HG03060 (cell line): Measurements from ENCODE around the gene ZNF443.
"Not testable (repeated sequence)": the region's sequence is repeated elsewhere in the genome, so short reads cannot be mapped to it uniquely, and the experiment has no call there.

Source experiments
- ATAC-seq: cut with Tn5 transposase; IDR thresholded peaks from one replicate; pipeline ENCODE4 v1.9.1; 2021; ENCODE audit warnings: low read depth, moderate number of reproducible peaks; ENCODE audit not compliant: unreplicated experiment

The ZNF443 gene

DNA sequence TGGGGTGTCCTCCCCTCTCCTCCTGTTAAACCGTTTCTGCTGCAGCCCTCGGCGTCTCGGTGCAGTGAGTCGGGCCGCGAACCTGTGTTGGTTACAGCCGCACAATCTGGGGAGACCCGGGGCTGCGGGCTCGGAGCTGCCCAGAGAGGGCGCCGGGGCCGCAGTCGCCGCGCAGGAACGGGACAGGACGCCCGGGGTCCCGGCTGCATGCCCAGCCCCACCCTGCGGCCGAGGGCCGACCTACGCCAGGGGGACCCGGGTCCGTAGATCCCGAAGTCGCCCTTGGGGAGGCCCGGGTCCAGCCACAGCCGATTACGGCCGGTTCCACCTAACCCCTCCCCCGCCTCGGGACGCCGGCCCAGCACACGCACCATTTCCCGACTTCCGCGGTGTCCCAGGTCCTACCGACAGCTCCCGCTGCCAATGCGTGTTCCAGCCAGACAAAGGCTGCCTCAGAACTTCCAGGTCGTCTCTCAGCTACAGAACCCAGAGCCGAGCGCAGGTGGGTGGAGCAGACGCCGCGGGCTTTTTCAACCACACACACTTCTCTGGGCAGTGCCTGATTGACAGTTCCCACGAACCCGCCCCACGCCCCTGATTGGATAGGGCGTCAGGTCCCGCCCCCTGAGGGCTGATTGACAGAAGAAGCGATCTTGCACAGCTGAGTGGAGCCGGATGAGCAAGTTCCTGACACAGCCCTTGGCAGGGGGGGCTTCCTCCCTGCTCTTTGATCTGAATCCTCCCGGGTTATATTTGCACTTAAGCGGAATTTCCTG is at the start of gene ZNF443:
ZNF443 (minus strand) TSS at position 481 of the 776 bp plus-strand sequence; CDS start at position 374, 107 bp downstream.
- ATAC-seq = peak; percentile 84

DNA sequence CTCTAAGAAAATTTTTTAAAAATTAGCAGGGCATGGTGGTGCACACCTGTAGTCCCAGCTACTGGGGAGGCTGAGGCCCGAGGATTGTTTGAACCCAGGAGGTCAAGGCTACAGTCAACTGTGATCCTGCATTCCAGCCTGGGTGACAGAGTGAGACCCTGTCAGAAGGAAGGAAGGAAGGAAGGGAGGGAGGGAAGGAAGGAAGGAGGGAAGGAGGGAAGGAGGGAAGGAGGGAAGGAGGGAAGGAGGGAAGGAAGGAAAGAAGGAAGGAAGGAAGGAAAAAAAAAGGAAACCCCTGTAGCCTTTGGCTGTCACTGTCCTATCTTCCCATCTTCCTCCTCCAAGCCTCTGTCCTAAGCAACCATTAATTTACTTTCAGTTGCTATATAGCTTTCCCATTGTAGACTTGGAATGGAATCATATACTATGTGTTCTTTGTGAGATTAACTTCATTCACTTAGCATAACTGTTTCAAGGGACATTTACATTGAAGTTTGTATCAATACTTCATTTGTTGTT is 45.5 kb upstream of the ZNF443 start:
- ATAC-seq = not testable (repeated sequence)

DNA sequence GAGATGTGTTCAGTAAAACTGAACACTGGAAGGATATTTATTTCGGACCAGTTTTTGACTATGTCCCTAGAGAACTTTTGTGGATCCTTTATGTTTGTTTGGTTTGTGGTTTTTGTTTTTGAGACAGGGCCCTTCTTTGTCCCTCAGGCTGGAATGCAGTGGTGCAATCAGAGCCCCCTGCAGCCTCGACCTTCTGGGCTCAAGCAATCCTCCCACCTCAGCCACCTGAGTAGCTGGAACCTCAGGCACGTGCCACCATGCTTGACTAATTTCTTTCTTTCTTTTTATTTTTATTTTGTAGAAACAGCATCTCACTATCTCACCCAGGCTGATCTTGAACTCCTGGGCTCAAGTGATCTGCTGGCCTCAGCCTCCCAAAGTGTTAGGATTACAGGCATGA is 44.8 kb upstream of the ZNF443 start:
- ATAC-seq = no peak

DNA sequence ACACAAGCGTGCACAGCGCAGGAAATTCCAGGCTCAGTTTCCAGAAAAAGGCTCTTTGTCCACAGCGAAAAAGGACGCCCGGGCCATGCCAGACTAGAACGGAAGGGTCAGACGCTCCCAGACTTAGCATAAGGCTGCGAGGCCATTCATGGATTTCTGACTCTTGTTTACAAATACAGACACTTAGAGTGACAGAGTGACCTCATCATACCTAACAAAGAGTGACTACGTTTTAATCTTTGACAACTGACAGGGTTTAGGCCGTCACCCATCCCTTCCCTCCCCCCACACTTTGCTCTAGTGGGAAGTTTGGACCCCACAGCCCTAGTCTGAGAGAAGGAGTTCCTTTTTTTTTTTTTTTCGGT is 44.2 kb upstream of the ZNF443 start:
- ATAC-seq = no peak

DNA sequence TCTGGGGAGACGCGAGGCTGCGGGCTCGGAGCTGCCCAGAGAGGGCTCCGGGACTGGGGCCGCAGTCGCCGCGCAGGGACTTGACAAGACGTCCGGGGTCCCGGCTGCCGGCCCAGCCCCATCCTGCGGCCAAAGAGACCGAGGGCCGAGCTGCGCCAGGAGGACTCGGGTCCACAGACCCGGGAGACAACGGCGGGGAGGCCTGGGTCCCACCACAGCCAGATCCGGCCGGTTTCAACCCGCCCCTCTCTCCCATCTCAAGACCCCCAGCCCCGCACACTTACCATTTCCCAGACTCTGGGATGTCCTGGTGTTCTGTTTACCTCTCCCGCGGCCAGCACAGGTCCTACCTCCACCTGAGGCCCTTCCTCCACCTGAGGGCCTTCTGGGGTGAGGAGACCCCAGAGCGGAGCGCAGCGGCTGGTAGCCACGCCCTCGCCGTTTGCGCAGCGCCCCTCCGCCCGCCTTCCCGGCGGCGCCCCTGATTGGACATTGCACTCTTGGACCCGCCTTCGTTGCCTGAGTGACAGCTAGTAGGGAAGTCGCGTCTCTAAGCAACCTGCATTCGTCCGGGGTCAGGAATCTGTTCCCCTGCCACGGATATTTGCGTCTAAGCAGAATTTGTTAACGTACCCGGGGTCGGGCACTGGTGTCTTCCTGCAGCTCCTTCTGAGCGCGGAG is 43.7 kb upstream of the ZNF443 start, which contains the start of gene ZNF709:
ZNF709 (minus strand) TSS at position 446 of the 681 bp plus-strand sequence; CDS start at position 287, 159 bp downstream.
- ATAC-seq = peak; percentile 66

DNA sequence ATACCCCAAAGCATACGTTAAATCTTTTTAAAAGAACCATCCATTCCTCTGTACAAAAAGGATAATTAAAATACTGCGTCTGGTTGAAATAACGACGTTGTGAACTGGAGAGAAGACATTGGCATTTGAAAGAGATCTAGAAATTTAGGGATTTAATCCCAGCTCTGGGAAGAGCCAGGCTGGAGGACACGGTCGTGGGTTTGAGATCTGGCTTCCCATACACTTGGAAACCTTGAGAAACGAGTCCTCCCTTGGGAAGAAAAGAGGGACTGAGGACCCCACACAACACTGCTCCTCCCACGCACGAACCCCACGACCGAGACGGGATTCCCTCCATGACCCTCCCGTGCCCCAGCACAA is 43.2 kb upstream of the ZNF443 start:
- no peak for ATAC-seq

DNA sequence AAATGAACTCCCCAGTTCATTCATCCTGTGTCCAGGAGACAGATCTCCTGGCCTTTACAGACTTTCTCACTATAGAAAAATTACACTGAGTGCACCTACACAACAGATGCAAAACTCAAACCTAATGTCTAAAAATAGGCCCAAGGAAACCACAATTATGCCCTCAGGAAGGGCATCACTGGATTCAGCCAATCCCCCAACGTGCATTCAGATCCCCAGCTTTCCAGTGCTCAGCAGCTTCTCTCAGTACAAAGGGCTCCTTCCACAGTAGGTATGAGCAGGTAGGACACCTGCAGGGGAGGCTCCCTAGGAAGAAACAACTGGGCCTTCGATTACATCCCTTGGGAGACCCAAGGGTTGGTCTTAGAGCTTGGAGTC is 41.7 kb upstream of the ZNF443 start:
- no peak for ATAC-seq

DNA sequence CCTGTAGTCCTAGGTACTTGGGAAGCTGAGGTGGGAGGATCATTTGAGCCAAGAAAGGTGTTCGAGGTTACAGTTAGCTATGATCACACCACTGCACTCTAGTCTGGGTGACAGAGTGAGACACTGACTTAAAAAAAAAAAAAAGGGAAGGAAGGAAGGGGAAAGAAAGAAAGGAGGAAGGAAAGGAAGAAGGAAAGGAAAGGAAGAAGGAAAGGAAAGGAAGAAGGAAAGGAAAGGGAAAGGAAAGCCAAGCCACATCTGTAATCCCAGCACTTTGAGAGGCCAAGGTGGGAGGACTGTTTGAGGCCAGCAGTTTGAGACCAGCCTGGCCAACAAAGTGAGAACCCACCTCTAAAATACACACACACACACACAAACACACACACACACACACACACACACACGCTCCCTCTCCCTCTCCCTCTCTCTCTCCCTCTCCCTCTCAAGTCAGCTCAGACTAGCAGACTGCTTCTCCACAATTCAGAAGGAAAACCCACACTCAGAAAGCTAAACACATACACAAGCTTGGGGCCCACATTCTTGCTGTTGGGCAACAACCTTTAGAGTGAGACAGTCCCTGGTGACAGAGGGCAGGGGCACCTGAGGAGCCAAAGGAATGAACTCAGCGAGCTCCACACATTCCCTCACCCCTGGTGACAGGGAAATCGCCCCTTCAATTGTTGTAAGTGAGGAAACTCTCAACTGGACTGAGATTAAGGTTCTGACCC is 41.1 kb upstream of the ZNF443 start:
- ATAC-seq = no peak

DNA sequence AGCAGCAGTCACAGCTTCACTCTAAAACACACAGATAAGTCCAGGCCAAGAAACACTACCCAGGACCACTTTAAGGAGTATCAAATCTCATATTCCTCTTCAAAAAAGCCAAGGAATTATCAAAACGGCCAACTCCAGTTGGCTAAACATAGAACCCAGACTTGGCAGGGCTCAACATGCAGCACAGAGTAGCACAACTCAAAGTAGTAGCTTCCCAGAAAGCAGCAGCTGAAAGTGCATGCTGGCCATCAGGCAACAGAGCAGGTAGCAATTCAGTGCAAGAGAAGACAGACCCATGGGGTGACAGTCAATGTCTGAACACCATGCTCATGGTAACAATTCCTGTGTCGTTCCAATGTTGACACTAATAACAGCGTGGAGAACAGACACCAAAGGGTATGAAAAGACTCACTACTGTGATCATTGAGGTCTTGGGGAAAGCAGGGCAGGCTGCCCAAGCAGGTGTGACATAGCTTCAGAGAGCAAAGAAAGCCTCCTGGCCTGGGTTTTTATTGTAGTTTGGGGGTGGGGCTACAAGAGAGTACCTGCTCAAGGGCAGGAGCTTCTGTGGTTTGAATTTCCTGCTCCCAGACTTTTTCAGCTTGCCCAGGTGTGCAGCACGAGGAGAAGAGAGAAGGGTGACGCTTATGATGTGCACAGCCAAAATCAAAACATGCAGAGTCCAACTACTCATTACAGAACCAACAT is 37.6 kb upstream of the ZNF443 start:
- ATAC-seq = no peak

DNA sequence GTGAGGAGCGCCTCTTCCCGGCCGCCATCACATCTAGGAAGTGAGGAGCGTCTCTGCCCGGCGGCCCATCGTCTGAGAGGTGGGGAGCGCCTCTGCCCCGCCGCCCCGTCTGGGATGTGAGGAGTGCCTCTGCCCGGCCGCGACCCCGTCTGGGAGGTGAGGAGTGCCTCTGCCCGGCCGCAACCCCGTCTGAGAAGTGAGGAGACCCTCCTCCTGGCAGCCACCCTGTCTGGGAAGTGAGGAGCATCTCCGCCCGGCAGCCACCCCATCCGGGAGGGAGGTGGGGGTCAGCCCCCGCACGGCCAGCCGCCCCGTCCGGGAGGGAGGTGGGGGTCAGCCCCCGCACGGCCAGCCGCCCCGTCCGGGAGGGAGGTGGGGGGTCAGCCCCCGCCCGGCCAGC is 26.8 kb upstream of the ZNF443 start:
- ATAC-seq = not testable (repeated sequence)

DNA sequence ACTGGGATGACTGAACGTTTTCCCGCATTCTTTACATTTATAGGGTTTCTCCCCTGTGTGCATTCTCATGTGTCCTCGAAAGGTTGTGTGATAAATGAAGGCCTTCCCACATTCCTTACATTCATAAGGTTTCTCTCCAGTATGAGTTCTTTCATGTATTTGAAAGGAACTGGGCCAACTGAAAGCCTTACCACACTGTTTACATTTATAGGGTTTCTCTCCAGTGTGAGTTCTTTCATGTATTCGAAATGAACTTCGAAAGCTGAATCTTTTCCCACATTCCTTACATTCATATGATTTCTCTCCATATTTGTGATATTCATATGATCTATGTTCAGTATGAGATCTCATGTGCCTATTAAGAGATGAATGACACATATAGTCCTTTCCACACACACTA is 24.4 kb upstream of the ZNF443 start:
- no peak for ATAC-seq

DNA sequence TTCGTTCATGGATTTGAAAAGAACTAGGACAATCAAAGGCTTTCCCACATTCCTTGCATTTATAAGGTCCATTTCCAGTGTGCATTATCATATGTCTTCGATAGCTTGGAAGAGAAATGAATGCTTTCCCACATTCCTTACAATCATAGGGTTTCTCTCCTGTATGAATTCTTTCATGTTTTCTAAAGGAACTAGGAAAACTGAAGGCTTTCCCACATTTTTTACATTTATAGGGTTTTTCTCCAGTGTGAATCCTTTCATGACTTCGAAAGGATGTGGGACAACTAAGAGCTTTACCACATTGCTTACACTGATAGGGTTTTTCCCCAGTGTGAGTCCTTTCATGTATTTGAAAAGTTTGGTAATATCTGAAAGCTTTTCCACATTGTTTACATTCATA is 23.9 kb upstream of the ZNF443 start:
- no peak for ATAC-seq

DNA sequence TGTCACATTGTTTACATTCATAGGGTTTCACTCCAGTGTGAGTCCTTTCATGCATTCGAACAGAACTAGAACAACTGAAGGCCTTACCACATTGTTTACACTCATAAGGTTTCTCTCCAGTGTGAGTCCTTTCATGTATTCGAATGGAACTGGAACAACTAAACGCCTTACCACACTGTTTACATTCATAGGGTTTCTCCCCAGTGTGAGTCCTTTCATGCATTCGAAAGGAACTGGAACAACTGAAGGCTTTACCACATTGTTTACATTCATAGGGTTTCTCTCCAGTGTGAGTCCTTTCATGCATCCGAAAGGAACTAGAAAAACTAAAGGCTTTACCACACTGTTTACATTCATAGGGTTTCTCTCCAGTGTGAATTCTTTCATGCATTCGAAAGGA is 23.3 kb upstream of the ZNF443 start:
- not testable (repeated sequence) for ATAC-seq

DNA sequence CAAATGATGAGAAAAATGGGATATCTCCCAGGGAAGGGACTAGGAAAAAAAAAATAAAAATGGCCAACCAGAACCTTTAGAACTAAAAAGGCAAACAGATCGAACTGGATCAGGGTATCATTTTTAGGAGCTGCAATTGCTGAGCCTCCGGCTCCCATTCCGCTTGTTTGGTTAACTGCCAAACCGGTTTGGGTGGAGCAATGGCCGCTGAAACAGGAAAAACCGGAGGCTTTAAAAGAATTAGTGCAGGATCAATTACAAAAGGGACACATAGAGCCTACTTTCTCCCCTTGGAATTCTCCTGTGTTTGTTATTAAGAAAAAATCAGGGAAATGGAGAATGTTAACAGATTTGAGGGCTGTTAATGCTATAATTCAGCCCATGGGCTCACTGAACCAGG is 12.7 kb upstream of the ZNF443 start:
- no peak for ATAC-seq

DNA sequence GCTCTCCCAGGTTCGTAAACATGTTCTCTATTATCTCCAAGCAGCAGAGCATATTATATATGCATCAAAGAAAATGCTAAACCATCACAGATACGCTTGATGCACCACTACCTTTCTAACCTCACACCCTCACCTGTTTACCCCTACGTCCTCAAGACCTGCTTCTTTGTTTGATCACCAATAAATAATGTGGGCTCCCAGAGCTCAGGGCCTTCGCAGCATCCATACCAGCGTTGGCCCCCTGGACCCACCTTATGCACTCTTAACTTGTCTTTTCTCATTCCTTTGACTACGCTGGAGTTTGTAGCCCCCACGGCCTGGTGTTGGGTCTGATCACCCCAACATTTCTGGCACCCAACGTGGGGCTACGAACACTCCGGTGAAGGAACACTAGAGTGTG is 10.0 kb upstream of the ZNF443 start:
- ATAC-seq = no peak

DNA sequence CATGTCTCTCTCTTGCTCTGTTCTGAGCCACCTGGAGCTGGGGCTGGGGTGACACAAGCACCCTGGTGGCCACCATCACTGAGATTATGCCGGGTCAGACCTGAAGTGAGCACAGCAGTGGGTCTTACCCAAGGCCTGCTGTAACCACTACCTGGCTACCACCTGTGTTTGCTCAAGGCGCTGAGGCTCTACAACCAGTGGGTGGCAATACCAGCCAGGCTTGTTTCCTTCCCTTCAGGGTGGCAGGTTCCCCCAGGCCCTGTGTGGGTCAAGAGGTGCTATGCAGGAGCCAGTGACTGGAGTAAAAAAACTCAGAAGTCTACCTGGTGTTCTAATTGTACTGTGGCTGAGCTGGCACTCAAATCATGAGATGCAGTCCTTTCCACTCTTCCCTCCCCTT is 8.0 kb upstream of the ZNF443 start:
- ATAC-seq = no peak

DNA sequence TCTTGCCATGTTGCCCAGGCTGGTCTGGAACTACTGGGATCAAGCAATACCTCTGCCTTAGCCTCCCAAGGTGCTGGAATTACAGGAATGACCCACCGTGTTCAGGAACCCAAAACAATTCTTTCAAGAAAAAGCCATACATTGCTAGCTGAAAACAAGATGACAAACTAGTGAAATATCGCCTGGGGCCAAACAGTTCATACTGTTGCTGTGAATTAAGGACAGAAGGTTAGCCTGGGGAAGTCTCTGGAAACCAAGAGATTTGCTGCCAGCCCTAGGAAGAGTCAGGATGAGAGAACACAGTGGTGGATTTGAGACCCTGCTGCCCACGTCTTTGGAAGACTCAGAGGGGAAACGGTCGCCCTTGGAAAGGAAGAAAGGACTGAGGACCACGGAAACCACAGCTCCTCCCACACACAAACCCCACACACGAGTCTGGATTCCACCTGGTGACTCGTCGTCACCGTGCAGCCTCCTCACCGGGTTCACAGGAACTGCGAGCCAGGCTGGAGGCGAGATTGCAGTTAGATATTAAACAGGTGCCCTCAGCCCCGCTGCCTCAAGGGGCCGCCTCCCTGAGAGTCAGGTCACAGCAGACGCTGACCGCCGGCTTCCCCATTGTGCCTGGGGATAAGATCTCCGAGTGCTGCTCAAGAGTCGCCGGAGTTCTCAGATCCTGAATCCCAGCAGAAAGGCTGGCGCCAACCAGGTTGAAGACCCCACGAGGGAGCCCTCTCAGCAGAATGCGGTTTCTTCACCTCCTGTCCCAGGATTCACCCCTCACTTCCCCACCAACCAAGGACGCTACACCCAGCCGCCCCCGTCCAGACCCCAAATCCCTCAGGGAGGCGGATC is 908 bp downstream of the ZNF443 start:
- ATAC-seq = peak; percentile 19

DNA sequence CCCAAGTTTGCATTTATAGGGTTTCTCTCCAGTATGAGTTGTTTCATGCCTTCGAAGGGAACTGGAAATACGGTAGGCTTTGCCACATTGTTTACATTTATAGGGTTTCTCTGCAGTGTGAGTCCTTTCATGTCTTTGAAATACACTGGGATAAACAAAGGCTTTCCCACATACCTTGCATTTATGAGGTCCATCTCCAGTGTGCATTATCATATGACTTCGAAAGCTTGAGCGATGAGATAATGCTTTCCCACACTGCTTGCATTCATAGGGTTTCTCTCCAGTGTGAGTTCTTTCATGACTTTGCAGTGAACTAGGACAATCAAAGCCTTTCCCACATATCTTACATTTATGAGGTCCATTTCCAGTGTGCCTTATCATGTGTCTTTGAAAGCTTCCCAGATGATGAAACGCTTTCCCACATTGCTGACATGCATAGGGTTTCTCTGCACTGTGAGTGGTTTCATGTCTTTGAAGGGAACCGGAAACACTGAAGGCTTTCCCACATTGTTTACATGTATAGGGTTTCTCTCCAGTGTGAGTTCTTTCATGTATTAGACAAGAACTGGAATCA is 10.0 kb downstream of the ZNF443 start:
- not testable (repeated sequence) for ATAC-seq

DNA sequence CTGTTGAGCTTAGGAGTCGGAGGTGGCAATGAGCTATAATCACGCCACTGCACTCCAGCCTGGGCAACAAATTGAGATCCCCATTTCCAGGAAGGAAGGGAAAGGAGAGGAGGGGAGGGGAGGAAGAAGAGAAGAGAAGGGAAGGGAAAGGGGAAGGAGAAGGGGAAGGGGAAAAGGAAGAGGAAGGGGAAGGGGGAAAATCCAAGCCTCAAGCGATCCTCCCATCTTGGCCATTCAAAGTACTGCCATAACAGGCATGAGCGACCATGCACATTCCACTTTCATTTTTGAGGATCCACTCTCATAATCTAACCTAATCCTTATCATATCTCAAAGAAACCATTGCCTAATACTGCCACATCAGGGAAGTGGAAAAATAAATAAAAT is 14.9 kb downstream of the ZNF443 start:
- ATAC-seq = no peak
